IMR-90 (cell line): Measurements from ENCODE around the gene TRABD.

Source experiments
- BHLHE40 ChIP-seq: fragments of 150-350 bp; IDR thresholded peaks from 2 replicates; pipeline ENCODE4 v1.6.1; 2016; ENCODE audit warnings: mild to moderate bottlenecking, low read depth, low read length
- CEBPB ChIP-seq: IDR thresholded peaks from 2 replicates; pipeline ENCODE4 v1.6.1; 2012; ENCODE audit warnings: low read depth, low read length, improper control_type of control experiment
- POLR2A ChIP-seq: IDR thresholded peaks from 2 replicates; pipeline ENCODE4 v1.6.1; 2012; ENCODE audit warnings: mild to moderate bottlenecking, low read depth, low read length
- TF ChIP-seq, protein P1 (sequence below): conservative IDR thresholded peaks from 2 replicates; pipeline ENCODE4 v1.5.1; 2012; ENCODE audit warnings: mild to moderate bottlenecking, low read depth, low read length, improper control_type of control experiment

DNA sequence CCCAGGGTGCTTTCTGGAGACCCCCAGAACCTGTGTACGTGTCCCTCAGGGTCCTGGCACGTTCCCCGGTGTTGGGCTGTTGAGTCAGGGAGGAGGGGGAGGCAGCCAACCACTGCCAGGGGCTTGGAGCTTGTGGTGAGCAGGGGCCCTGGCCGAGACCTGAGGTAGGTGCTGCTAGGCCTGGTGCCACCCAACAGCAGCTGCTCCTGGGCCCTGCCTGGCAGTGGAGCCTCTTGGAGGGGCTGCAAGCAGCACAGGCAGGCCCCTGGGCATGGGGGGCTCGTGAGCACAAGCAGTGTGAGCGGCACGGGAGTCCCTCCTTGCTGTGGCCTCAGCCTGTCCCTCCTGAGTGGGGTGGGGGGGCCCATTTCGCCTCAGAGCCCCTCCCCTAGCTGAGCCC lies 7.9 kb downstream of the TRABD start:
- TF ChIP-seq, protein P1, sequence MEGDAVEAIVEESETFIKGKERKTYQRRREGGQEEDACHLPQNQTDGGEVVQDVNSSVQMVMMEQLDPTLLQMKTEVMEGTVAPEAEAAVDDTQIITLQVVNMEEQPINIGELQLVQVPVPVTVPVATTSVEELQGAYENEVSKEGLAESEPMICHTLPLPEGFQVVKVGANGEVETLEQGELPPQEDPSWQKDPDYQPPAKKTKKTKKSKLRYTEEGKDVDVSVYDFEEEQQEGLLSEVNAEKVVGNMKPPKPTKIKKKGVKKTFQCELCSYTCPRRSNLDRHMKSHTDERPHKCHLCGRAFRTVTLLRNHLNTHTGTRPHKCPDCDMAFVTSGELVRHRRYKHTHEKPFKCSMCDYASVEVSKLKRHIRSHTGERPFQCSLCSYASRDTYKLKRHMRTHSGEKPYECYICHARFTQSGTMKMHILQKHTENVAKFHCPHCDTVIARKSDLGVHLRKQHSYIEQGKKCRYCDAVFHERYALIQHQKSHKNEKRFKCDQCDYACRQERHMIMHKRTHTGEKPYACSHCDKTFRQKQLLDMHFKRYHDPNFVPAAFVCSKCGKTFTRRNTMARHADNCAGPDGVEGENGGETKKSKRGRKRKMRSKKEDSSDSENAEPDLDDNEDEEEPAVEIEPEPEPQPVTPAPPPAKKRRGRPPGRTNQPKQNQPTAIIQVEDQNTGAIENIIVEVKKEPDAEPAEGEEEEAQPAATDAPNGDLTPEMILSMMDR, result no peak
- TF ChIP-seq BHLHE40 (no peak), CEBPB (no peak), POLR2A (no peak)
